OCI-LY7 (cell line): ENCODE data around the gene SLC4A11. TPM values are rescaled to one million over a fixed set of nuclear protein-coding genes. Genes with fewer than 3 reads are reported as not detected.

Experiments used
- BruUV-seq: library from RNA; stranded (reverse); fragments of 400-500 nt; replicated peaks from 2 replicates; lab custom pipeline; 2021; lab: Mats Ljungman, UMichigan
- CTCF ChIA-PET: fragments of 300-600 bp; sonication (Branson Sonifier 250); formaldehyde crosslinking; loops from one replicate; lab custom pipeline; 2022; ENCODE audit warnings: antibody characterized with exemption; ENCODE audit not compliant: unreplicated experiment; lab: Charles Lee
- POLR2A ChIA-PET: fragments of 300-600 bp; sonication (Branson Sonifier 250); formaldehyde crosslinking; loops from one replicate; lab custom pipeline; 2022; ENCODE audit warnings: antibody characterized with exemption; lab: Charles Lee
- DNase-seq: peaks from one replicate; pipeline ENCODE4 v3.0.0-alpha.2; 2015; ENCODE audit warnings: low spot score
- H2AFZ ChIP-seq: fragments of 200-600 bp; sonication (generic), shearing (Covaris generic); 2 replicates; pipeline ENCODE4 v1.6.1; 2014; ENCODE audit warnings: mild to moderate bottlenecking, antibody characterized with exemption, low read length, moderate library complexity
- H3K27ac ChIP-seq: fragments of 200-600 bp; sonication (generic); 2 replicates; pipeline ENCODE4 v1.5.1; 2014; ENCODE audit warnings: mixed run types, low read depth, mild to moderate bottlenecking, moderate library complexity, low read length, inconsistent platforms; ENCODE audit not compliant: poor library complexity, severe bottlenecking
- H3K36me3 ChIP-seq: fragments of 200-600 bp; sonication (generic); 2 replicates; pipeline ENCODE4 v1.6.1; 2014; ENCODE audit warnings: mild to moderate bottlenecking, antibody characterized with exemption, low read length, moderate library complexity, mixed read lengths; ENCODE audit not compliant: insufficient read depth
- H3K4me1 ChIP-seq: fragments of 200-600 bp; sonication (generic); 2 replicates; pipeline ENCODE4 v1.5.1; 2014; ENCODE audit warnings: mild to moderate bottlenecking, low read length; ENCODE audit not compliant: insufficient read depth, poor library complexity, severe bottlenecking
- H3K4me2 ChIP-seq: fragments of 200-600 bp; sonication (generic); 2 replicates; pipeline ENCODE4 v1.6.1; 2014; ENCODE audit warnings: mild to moderate bottlenecking, low read length
- H3K4me3 ChIP-seq: fragments of 200-600 bp; sonication (generic); 2 replicates; pipeline ENCODE4 v1.5.1; 2014; ENCODE audit warnings: mild to moderate bottlenecking, low read depth, low read length; ENCODE audit not compliant: poor library complexity, severe bottlenecking
- H3K79me2 ChIP-seq: fragments of 200-600 bp; sonication (generic); 2 replicates; pipeline ENCODE4 v1.6.1; 2016; ENCODE audit warnings: low read depth, mild to moderate bottlenecking, low read length, moderate library complexity, mixed read lengths; ENCODE audit not compliant: insufficient read depth
- H3K9me2 ChIP-seq: fragments of 200-600 bp; sonication (generic); 2 replicates; pipeline ENCODE4 v1.6.1; 2016; ENCODE audit warnings: mild to moderate bottlenecking, low read length, mixed read lengths; ENCODE audit not compliant: insufficient read depth
- H3K9me3 ChIP-seq: fragments of 200-600 bp; sonication (generic); 2 replicates; pipeline ENCODE4 v1.6.1; 2014; ENCODE audit warnings: mild to moderate bottlenecking, mixed run types, low read length, mixed read lengths
- H4K20me1 ChIP-seq: fragments of 200-600 bp; sonication (generic); 2 replicates; pipeline ENCODE4 v1.6.1; 2014; ENCODE audit warnings: mild to moderate bottlenecking, antibody characterized with exemption, low read length, moderate library complexity, mixed read lengths; ENCODE audit not compliant: insufficient read depth
- CTCF ChIP-seq: fragments of 200-600 bp; sonication (generic); conservative IDR thresholded peaks from 2 replicates; pipeline ENCODE4 v1.5.1; 2014; ENCODE audit warnings: mild to moderate bottlenecking, antibody characterized with exemption, low read length, moderate library complexity, mixed read lengths
- EZH2phosphoT487 ChIP-seq: fragments of 200-600 bp; sonication (generic); IDR thresholded peaks from 2 replicates; pipeline ENCODE4 v1.6.1; 2018; ENCODE audit warnings: low read depth, borderline replicate concordance, mild to moderate bottlenecking, mixed run types, antibody characterized with exemption, low read length, moderate library complexity, mixed read lengths
- intact Hi-C: fragments of 100-400 bp; cut with micrococcal nuclease; formaldehyde crosslinking; loops from one replicate; pipeline ENCODE4 v1.10.0; 2022; ENCODE audit not compliant: unreplicated experiment
- total RNA-seq, 2 experiments: library from RNA; depleted of rRNA in 1 of 2; stranded (reverse); fragments of >200 nt in 1 of 2; shearing (Covaris generic) in 1 of 2; gene quantifications; 2 replicates each; pipeline ENCODE4 v1.2.3, GENCODE V29; 2014 to 2022

Gene SLC4A11
- total RNA-seq, 2 experiments from 2014 or later = 4.4 to 26.9 TPM

DNA sequence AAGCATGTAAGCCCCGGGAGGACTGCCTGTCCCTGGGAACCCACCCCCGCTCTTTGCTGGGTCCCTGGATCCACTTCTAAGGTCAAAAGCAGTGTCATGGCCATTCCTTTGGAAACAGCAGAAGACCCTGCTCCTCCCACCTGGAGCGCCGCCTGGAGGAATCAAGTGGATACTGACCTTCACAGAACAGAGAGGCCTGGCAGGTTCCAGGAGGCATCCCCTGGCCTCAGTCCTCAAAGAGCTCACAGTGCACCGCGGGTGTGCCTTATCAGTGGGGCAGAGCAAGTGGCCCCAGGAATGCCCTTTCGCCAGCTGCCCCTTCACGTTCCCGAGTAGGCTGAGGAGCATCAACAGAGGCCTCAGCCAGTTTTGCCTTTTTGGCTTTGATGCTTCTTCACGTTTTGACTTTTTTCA is 11.1 kb upstream of the SLC4A11 start:
- Histone ChIP-seq H3K4me2 (no peak overlapping the region), H2AFZ (no peak overlapping the region), H3K4me1 (no peaks in the 10 kb centered on the region), H3K36me3 (no peaks in the 10 kb centered on the region), H4K20me1 (no peaks in the 10 kb centered on the region), H3K4me3 (no peak overlapping the region), H3K9me3 (no peaks in the 10 kb centered on the region), H3K27ac (no peak overlapping the region), H3K9me2 (no peaks in the 10 kb centered on the region), H3K79me2 (no peaks in the 10 kb centered on the region)
- DNase-seq = no peak
- BruUV-seq = no TSS peak
- POLR2A ChIA-PET = interaction anchor here (0.6 to 1.5 kb wide), 2 partner anchors 9 to 42 kb away, joined by 3 to 4 read pairs; no protein-coding TSS in a partner anchor
- intact Hi-C loops = no loop called here
- TF ChIP-seq CTCF = 0 out of 2 replicates have a peak, but pooled peaks have one; percentile 25
- no peak for TF ChIP-seq EZH2phosphoT487
- CTCF ChIA-PET = no interaction called here

- Histone ChIP-seq H3K4me3 (no peak overlapping the region), H3K4me1 (no peaks in the 10 kb centered on the region), H3K79me2 (no peaks in the 10 kb centered on the region), H4K20me1 (no peaks in the 10 kb centered on the region; the same call in 1 of the 2 replicates), H3K4me2 (no peak overlapping the region), H2AFZ (no peak overlapping the region), H3K9me3 (no peaks in the 10 kb centered on the region), H3K9me2 (no peaks in the 10 kb centered on the region), H3K27ac (no peak overlapping the region), H3K36me3 (no peaks in the 10 kb centered on the region)
- intact Hi-C loops = no loop called here
- no TSS peak for BruUV-seq
- ChIA-PET POLR2A (interaction anchor here (0.6 to 1.5 kb wide), 2 partner anchors 10 to 1910 kb away, joined by 3 to 4 read pairs; no protein-coding TSS in a partner anchor), CTCF (no interaction called here)
- TF ChIP-seq CTCF (no peak), EZH2phosphoT487 (no peak)
- no peak for DNase-seq
Observed at GRCh38 chr20:3248993-3249347, 10.0 kb upstream of the SLC4A11 start.

- H3K4me2 ChIP-seq = no peak overlapping the region
- ChIA-PET CTCF (no interaction called here), POLR2A (interaction anchor here (0.5 to 0.9 kb wide), 3 partner anchors 15 to 1910 kb away, joined by 3 to 5 read pairs (median 3); no protein-coding TSS in a partner anchor)
- intact Hi-C loops = no loop called here
- H3K4me3 ChIP-seq = no peak overlapping the region
- no peaks in the 10 kb centered on the region; the same call in 1 of the 2 replicates for H4K20me1 ChIP-seq
- no TSS peak for BruUV-seq
- H3K79me2 ChIP-seq = no peaks in the 10 kb centered on the region
- no peaks in the 10 kb centered on the region for H3K9me3 ChIP-seq
- H2AFZ ChIP-seq = no peak overlapping the region
- no peak for DNase-seq
- no peaks in the 10 kb centered on the region for H3K4me1 ChIP-seq
- TF ChIP-seq EZH2phosphoT487 = no peak
- no peak for TF ChIP-seq CTCF
- H3K36me3 ChIP-seq = no peaks in the 10 kb centered on the region
- H3K9me2 ChIP-seq = no peaks in the 10 kb centered on the region
- H3K27ac ChIP-seq = no peak overlapping the region
Observed at GRCh38 chr20:3248167-3248992, 9.4 kb upstream of the SLC4A11 start.
